GDM1 (cell line): ENCODE results near the gene CIC.
"Not testable (repeated sequence)": the region's sequence is repeated elsewhere in the genome, so short reads cannot be mapped to it uniquely, and the experiment has no call there.

Source experiments
- DNase-seq: peaks from one replicate; lab custom pipeline; 2025; lab: John Stamatoyannopoulos, UW

Gene CIC

DNA sequence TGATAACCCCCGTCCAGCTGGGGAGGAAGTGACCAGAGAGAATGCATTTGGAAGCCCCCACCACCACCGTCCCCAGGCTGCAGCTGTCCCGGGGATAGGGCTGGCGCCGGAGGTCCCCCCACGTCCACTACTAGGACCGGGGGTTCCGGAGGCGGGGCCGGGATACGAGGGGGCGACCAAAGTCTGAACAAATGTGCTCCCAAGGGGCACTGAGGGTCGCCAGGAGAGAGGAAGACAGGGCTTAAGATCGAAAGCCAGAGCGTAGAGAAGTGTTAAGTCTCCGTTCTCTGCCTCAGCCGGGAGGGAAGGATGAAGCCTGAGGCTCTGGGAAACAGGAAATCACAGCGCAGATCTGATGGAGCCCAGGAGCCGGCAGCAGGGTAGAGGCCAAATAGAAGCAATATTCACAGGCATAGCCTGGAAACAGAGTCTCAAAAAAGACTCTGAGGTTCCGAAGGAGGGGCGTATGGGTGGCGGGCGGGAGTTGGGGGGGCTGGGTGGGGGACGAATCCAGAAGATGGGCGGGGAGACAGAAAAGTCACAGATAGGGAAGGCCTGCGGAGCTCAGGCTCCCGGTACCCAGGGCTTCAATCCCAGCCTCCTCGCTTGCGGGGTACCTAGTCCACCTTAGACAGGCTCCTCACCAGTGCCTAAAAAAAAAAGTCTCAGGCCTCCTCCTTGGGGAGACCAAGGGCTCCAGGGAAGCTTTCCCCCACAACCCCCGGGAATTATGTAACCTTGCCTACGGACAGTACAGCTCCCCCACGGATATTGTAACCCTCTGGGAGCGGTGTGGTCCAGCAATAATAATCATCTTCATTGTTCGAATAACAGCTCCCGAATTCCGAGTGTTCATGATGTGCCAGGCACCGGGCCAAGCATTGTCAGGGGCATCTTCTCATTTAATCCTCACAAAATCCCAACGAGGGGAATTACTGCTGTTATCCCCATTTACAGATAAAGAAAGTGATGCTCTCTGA, 13.0 kb upstream of the CIC start:
- DNase-seq: no peak

GRCh38 chr19:42257842-42258241, 11.2 kb upstream of the CIC start:
- DNase-seq: not testable (repeated sequence)

GRCh38 chr19:42261763-42262162, 7.3 kb upstream of the CIC start:
- no peak for DNase-seq

DNA sequence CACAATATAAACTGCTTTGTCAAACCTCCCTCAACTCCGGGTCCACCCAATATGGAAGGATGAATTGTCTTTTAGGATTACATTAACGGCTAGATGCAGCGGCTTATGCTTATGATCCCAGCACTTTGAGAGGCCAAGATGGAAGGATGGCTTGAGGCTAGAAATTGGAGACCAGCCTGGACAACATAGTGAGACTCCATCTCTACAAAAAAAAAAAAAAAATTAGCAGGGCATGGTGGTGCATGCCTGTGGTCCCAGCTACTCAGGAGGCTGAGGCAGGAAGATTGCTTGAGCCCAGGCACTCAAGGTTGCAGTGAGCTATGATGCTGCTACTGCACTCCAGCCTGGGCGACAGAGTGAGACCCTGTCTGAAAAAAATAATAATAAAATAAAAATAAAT, 2.9 kb upstream of the CIC start:
- not testable (repeated sequence) for DNase-seq

- DNase-seq: not testable (repeated sequence)
These were observed 2.0 kb upstream of the CIC start for GRCh38 chr19:42266928-42267603.

DNA sequence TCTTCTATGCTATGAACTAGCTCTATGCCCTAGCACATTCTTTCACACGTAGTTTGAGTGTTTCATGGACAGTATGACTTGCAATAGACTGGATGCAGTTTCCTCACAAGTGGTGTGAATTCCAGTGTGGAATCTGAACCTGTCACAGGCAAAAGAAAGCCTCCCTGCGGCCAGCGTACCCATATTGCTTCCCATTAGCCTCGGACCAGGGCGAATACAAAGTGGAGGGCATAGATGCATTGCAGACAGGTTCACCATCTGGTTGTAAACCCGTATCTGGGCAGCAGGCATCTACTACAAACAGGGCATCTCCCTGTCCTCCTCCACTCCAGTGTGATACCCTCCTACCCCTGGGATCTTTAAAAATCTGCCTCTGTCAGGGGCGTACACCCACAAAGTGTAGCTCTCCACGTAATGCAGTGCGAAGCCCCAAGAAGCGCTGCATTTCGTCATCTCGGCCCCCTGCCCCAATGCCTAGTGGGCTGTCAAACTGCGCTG, 1.4 kb upstream of the CIC start:
- DNase-seq: no peak

DNA sequence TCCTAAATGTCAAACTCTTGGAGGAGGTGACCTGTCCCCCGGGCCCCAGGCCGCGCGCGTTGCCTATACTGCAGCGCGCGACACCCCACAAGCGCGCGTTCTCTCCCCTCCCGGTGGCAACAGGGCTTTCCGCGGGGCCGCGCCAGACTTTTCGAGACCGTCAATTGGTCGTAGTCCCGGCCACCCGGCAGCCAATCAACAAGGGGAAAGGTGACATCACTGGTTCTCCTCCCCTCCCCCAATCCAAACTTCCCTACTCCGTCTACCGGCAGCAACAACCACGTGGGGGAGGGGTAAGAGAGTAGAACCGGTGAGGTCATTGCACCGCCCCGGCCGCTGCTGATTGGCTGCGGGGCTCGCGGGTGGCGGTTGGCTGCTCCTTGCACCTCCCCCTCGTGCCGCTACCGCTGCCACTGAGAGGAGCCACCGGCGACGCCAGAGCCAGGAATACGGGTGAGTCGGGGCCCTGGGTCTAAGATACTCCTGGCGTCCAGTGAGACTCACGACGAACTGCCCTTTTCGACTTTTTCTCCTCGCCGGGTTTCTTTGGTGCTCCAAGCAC, 829 bp upstream of the CIC start:
- peak; percentile 99 for DNase-seq

DNA sequence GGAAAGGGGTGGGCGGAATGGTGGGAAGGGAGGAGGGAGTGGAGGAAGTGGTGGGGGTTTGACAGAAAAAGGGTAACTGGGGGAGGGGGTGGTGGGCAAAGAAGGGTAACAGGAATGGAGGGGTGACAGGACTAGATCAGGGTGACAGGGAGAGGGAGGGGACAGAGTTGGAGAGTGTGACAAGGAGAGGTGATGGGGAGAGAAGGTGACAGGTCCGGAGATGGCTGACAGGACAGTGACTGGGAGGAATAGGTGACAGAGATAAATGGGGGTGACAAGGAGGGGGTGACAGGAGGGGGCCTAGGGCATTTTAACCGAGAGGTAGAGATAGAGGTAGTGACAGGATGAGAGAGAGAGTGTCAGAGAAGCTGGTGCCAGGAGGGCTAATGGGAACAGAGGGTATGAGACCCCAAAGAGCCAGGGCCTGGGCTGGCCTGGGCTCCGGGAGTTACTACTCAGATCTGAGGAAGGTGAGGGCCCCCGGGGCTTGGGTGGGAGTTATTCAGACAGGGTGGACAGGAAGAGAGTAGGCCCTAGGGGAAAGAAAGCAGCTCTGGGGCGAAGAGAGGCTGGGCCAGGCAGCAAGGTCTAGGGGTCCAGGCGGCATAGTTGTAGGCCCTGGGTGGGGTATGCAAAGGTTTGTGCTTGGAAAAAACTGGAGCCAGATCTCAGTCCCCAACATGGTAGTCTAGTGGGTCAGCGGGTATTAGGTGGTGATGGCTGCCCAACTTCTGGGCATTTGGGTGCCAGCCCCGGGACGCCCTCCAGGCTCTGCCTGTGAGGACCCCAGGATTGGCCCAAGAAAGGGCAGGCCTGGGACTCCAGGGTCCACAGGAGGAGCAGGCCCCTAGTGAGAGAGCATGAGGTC, 660 bp downstream of the CIC start:
- no peak for DNase-seq

- DNase-seq: peak; percentile 40
These were observed 1.4 kb downstream of the CIC start for GRCh38 chr19:42270346-42271044.

DNA sequence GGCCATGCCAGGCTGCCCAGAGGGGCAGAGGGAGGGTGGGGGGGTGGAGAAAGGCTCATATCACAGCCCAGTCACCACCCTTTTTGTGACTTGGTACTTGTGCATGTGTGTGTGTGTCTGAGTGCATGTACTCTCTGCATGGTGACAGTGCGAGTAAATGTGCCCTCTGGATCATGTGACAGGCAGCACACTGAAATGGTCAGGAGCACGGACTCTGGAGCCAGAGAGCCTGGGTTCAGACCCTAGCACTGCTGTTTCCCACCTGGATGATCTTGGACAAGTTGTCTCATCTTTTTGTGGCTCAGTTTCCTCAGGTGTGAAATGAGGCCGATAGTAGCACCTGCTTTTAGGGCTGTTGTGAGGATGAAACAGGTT, 2.0 kb downstream of the CIC start:
- no peak for DNase-seq

DNA sequence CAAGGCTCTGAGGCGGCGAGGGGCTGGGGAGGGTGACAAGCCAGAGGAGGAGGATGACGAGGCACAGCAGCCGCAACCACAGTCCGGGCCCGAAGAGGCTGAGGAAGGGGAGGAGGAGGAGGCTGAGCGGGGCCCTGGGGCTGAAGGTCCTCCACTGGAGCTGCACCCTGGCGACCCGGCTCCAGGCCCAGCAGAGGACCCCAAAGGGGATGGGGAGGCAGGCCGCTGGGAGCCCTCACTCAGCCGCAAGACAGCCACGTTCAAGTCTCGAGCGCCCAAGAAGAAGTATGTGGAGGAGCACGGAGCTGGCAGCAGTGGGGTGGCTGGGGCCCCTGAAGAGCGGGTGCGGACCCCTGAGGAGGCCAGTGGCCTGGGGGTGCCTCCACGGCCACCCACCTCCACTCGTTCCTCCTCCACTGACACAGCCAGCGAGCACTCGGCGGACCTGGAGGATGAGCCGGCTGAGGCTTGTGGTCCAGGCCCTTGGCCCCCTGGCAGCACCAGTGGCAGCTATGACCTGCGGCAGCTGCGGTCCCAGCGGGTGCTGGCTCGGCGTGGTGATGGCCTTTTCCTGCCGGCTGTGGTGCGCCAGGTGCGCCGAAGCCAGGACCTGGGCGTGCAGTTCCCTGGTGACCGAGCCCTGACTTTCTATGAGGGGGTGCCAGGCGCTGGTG, 2.9 kb downstream of the CIC start:
- no peak for DNase-seq

DNA sequence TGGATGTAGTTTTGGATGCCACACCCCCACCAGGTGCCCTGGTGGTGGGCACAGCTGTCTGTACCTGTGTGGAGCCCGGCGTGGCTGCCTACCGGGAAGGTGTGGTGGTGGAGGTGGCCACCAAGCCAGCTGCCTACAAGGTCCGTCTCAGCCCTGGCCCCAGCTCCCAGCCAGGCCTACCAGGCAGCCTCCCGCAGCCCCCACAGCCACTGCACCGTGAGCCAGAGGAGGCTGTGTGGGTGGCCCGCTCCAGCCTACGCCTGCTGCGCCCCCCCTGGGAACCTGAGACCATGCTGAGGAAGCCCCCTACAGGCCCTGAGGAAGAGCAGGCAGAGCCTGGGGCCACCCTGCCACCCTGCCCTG, 3.5 kb downstream of the CIC start:
- DNase-seq: no peak

DNA sequence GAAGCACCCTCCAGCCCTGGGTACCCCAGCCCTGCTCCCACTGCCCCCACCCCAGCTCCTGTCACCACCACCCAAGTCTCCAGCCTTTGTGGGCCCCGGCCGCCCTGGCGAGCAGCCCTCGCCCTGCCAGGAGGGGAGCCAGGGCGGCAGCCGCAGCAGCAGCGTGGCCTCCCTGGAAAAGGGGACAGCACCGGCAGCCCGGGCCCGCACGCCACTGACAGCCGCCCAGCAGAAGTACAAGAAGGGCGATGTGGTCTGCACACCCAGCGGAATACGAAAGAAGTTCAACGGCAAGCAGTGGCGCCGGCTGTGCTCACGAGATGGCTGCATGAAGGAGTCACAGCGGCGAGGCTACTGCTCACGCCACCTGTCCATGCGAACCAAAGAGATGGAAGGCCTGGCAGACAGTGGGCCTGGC, 3.9 kb downstream of the CIC start:
- DNase-seq: no peak

- no peak for DNase-seq
These were observed 4.5 kb downstream of the CIC start for GRCh38 chr19:42273407-42274064.

DNA sequence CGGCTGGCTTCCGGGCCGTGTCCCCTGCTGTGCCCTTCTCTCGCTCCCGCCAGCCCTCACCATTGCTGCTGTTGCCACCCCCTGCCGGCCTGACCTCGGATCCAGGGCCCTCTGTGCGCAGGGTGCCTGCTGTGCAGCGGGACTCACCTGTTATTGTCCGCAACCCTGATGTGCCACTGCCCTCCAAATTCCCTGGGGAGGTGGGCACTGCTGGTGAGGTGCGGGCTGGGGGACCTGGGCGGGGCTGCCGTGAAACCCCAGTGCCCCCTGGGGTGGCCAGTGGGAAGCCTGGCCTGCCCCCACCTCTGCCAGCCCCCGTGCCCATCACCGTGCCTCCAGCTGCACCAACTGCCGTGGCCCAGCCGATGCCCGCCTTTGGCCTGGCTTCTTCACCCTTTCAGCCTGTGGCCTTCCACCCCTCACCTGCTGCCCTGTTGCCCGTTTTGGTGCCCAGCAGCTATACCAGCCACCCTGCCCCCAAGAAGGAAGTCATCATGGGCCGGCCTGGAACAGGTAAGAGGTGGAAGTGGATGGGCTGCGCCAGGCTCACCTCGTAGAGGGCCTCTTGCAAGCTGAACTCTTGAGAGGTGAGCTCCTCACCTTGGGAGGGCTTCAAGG, 5.1 kb downstream of the CIC start:
- no peak for DNase-seq

- DNase-seq: no peak
These were observed 6.1 kb downstream of the CIC start for GRCh38 chr19:42275103-42275502.

DNA sequence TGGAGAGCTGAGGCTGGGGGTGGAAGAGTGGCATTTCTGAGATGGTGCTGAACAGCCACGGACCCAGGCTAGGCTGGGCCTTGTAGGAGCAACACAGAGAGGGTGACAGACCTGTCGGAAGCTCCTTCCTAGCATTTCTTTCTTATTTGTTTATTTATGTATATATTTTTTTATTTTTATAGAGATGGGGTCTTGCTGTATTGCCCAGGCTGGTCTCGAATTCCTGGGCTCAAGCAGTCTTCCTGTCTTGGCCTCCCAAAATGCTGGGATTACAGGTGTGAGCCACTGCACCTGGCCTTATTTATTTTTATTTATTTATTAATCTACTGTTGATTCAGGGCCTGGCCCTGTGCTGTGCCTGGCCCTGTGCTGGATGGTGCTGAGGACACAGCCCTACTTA, 6.5 kb downstream of the CIC start:
- DNase-seq: no peak

- no peak for DNase-seq
These were observed 7.2 kb downstream of the CIC start for GRCh38 chr19:42276284-42276683.

DNA sequence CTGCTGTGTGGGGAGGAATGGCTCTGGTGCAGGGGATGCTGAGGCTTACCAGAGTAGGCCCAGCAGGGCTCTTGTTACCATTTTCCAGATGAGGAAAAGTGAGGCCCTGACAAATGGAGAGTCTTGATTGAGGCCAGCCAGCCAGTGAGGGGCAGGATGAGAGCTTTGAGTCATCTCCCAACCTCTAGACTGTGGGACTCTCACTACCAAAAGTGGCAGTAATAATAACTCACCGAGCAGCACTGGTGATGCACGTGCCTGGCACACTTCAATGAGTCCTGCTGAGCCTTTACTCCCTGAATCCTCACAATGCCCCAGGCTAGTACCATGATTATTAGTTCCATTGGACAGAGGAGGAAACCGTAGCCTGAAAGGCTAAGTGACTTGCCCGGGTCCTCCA, 7.8 kb downstream of the CIC start:
- DNase-seq: no peak
